K562 (cell line): ENCODE results near the gene RSBN1L. TPM values are rescaled to one million over a fixed set of nuclear protein-coding genes. Genes with fewer than 3 reads are reported as not detected.

Experiments used
- ATAC-seq: fragments of 200-7000 bp; cut with Tn5 transposase; 3 replicates; pipeline ENCODE4 v1.9.1; 2020; ENCODE audit warnings: moderate library complexity
- BruUV-seq: library from RNA; stranded (reverse); fragments of 400-500 nt; replicated peaks from 2 replicates; lab custom pipeline; 2021; lab: Mats Ljungman, UMichigan
- CTCF ChIA-PET: fragments of 300-600 bp; formaldehyde crosslinking; extraction: SDS; loops from one replicate; lab custom pipeline; 2021; ENCODE audit warnings: low intra/inter-chr PET ratio; lab: Yijun Ruan, JAX
- POLR2A ChIA-PET: fragments of 300-600, 350-650 bp; sonication (Branson Sonifier 250); formaldehyde crosslinking; extraction: SDS; loops from one replicate; lab custom pipeline; 2021; ENCODE audit warnings: antibody characterized with exemption, inconsistent platforms; lab: Yijun Ruan, JAX
- DNase-seq, 4 experiments: peaks; one replicate each; pipeline versions ENCODE4 v3.0.0 to v3.0.0-alpha.2; 2011 to 2018; ENCODE audit warnings: low spot score in 3 of 4, mixed read lengths in 3 of 4; ENCODE audit errors: extremely low read depth in 1 of 4
- FAIRE-seq: peaks from 2 replicates; lab custom pipeline; 2011; peaks lifted over from hg19 to GRCh38; lab: Jason Lieb, UNC
- H2AFZ ChIP-seq: 2 replicates; pipeline ENCODE4 v1.6.0; 2011; ENCODE audit warnings: low read depth, low read length, control low read depth, inconsistent platforms
- H3K27ac ChIP-seq: fragments of 200-600 bp; 3 replicates; pipeline ENCODE4 v1.8.0; 2011; ENCODE audit warnings: low read depth, mild to moderate bottlenecking, control low read depth, inconsistent platforms, low read length, moderate library complexity, mixed read lengths; ENCODE audit errors: extremely low read depth
- H3K27me3 ChIP-seq, 2 experiments: fragments of 300-600 bp in 1 of 2; 2 replicates in 1 of 2; 3 replicates in 1 of 2; pipeline versions ENCODE4 v1.6.0 to v1.8.0; 2011; ENCODE audit warnings: inconsistent platforms in 2 of 2, low read length in 2 of 2, mild to moderate bottlenecking in 1 of 2, mixed read lengths in 1 of 2, moderate library complexity in 1 of 2; ENCODE audit not compliant: control insufficient read depth in 2 of 2, insufficient read depth in 2 of 2
- H3K36me3 ChIP-seq: fragments of 300-600 bp; 3 replicates; pipeline ENCODE4 v1.8.0; 2011; ENCODE audit warnings: mild to moderate bottlenecking, low read length, inconsistent platforms; ENCODE audit not compliant: control insufficient read depth, insufficient read depth
- H3K4me1 ChIP-seq, 2 experiments: fragments of 200-600 bp in 1 of 2; replicated peaks in 1 of 2; 2 replicates in 1 of 2; 3 replicates in 1 of 2; pipeline versions ENCODE4 v1.5.1 to v1.8.0; 2011; ENCODE audit warnings: inconsistent platforms in 2 of 2, low read length in 2 of 2, mild to moderate bottlenecking in 1 of 2, mixed read lengths in 1 of 2, moderate library complexity in 1 of 2; ENCODE audit not compliant: control insufficient read depth in 2 of 2, insufficient read depth in 2 of 2
- H3K4me2 ChIP-seq: 2 replicates; pipeline ENCODE4 v1.6.1; 2011; ENCODE audit warnings: low read length, control low read depth, inconsistent platforms, mixed read lengths; ENCODE audit not compliant: insufficient read depth
- H3K4me3 ChIP-seq: fragments of 200-600 bp; sonication (generic), shearing (Covaris generic); 2 replicates; pipeline ENCODE4 v1.5.1; 2016; ENCODE audit warnings: control low read depth, inconsistent platforms
- H3K79me2 ChIP-seq: fragments of 200-600 bp; 3 replicates; pipeline ENCODE4 v1.8.0; 2011; ENCODE audit warnings: low read length, inconsistent platforms; ENCODE audit not compliant: control insufficient read depth, insufficient read depth
- H3K9ac ChIP-seq, 2 experiments: 2 replicates each; pipeline versions ENCODE4 v1.6.0 to v1.6.1; 2011; ENCODE audit warnings: low read depth in 2 of 2, low read length in 2 of 2, control low read depth in 1 of 2, inconsistent platforms in 1 of 2, mild to moderate bottlenecking in 1 of 2, mixed read lengths in 1 of 2; ENCODE audit not compliant: insufficient read depth in 1 of 2
- H3K9me1 ChIP-seq: one replicate; pipeline ENCODE4 v1.6.0; 2011; ENCODE audit warnings: inconsistent platforms, mild to moderate bottlenecking, low read length, moderate library complexity; ENCODE audit not compliant: control insufficient read depth, insufficient read depth
- H3K9me3 ChIP-seq: replicated peaks from 2 replicates; pipeline ENCODE4 v1.5.1; 2011; ENCODE audit warnings: low read depth, low read length, inconsistent platforms; ENCODE audit not compliant: control insufficient read depth, insufficient read depth
- H4K20me1 ChIP-seq: replicated peaks from 2 replicates; pipeline ENCODE4 v1.6.1; 2011; ENCODE audit warnings: low read length, inconsistent platforms, mixed read lengths; ENCODE audit not compliant: control insufficient read depth, insufficient read depth
- ATF3 ChIP-seq, 2 experiments: fragments of 450-650 bp in 1 of 2; sonication (generic) in 1 of 2; formaldehyde crosslinking in 1 of 2; IDR thresholded peaks in 1 of 2; conservative IDR thresholded peaks in 1 of 2; 2 replicates each; pipeline versions ENCODE4 v1.6.1 to v1.8.1; 2016 to 2023; ENCODE audit warnings: mild to moderate bottlenecking in 2 of 2, moderate library complexity in 2 of 2, inconsistent platforms in 1 of 2, missing genetic modification reagents in 1 of 2
- BACH1 ChIP-seq: fragments of 200-800 bp; sonication (Bioruptor generic); IDR thresholded peaks from 2 replicates; pipeline ENCODE4 v1.6.1; 2016; ENCODE audit warnings: missing genetic modification characterization, missing compliant biosample characterization
- BRD4 ChIP-seq: fragments of 200-600 bp; sonication (generic); IDR thresholded peaks from 2 replicates; pipeline ENCODE4 v1.6.1; 2017; ENCODE audit warnings: inconsistent platforms
- C11orf30 ChIP-seq: fragments of 450-650 bp; IDR thresholded peaks from 2 replicates; pipeline ENCODE4 v1.6.1; 2016; ENCODE audit warnings: low read depth, mild to moderate bottlenecking
- ETV5 ChIP-seq: sonication (generic); formaldehyde crosslinking; IDR thresholded peaks from 2 replicates; pipeline ENCODE4 v1.4.0; 2020; ENCODE audit warnings: low read depth, mild to moderate bottlenecking, missing genetic modification reagents
- FOSL1 ChIP-seq: fragments of 200-800 bp; sonication (Bioruptor generic); conservative IDR thresholded peaks from 2 replicates; pipeline ENCODE4 v1.6.1; 2016; ENCODE audit warnings: missing genetic modification characterization, missing compliant biosample characterization
- HMBOX1 ChIP-seq: sonication (generic); IDR thresholded peaks from 2 replicates; pipeline ENCODE4 v1.6.1; 2016
- HOMEZ ChIP-seq: fragments of 250-450 bp; sonication (Bioruptor Pico); IDR thresholded peaks from 2 replicates; pipeline ENCODE4 v1.4.0; 2020; ENCODE audit warnings: mild to moderate bottlenecking, moderate library complexity
- MAFF ChIP-seq: IDR thresholded peaks from 2 replicates; pipeline ENCODE4 v1.6.1; 2012; ENCODE audit warnings: low read length, improper control_type of control experiment
- MAFG ChIP-seq: fragments of 450-650 bp; conservative IDR thresholded peaks from 2 replicates; pipeline ENCODE4 v1.6.1; 2016; ENCODE audit warnings: missing genetic modification characterization, missing compliant biosample characterization
- MAFK ChIP-seq: IDR thresholded peaks from 2 replicates; pipeline ENCODE4 v1.6.1; 2011; ENCODE audit warnings: low read length, improper control_type of control experiment
- NFE2 ChIP-seq: IDR thresholded peaks from 2 replicates; pipeline ENCODE4 v1.6.1; 2014; ENCODE audit warnings: antibody characterized with exemption, low read depth
- POLR2A ChIP-seq: fragments of 450-650 bp; conservative IDR thresholded peaks from 2 replicates; pipeline ENCODE4 v1.6.1; 2016
- SREBF2 ChIP-seq: sonication (generic); formaldehyde crosslinking; IDR thresholded peaks from 2 replicates; pipeline ENCODE4 v1.4.0; 2020; ENCODE audit warnings: mild to moderate bottlenecking, missing genetic modification reagents
- TAF1 ChIP-seq: IDR thresholded peaks from 2 replicates; pipeline ENCODE4 v1.6.1; 2011; ENCODE audit warnings: mild to moderate bottlenecking, low read length, moderate library complexity; ENCODE audit not compliant: insufficient read depth, control insufficient read depth, severe bottlenecking; ENCODE audit errors: extremely low read depth
- ZBTB2 ChIP-seq: fragments of 450-650 bp; IDR thresholded peaks from 2 replicates; pipeline ENCODE4 v1.6.1; 2016; ENCODE audit warnings: antibody characterized with exemption
- ZNF316 ChIP-seq: fragments of 450-650 bp; IDR thresholded peaks from 2 replicates; pipeline ENCODE4 v1.6.1; 2016
- ZNF41 ChIP-seq: fragments of 250-450 bp; sonication (Bioruptor Pico); conservative IDR thresholded peaks from 2 replicates; pipeline ENCODE4 v1.4.0; 2020; ENCODE audit warnings: mild to moderate bottlenecking
- WGBS: fragments of 100-300 bp; shearing (Covaris generic); methylation state at CpG from one replicate; pipeline ENCODE4 v1.1.6; 2016; ENCODE audit warnings: low coverage, mixed read lengths; ENCODE audit not compliant: insufficient coverage; ENCODE audit errors: missing lambda C conversion rate; 5-methylcytosine and 5-hydroxymethylcytosine counted together
- in situ Hi-C: fragments of 300-500 bp; cut with MboI; formaldehyde crosslinking; loops from 4 replicates; pipeline ENCODE4 v1.15.0; 2018; ENCODE audit warnings: inconsistent platforms, mixed read lengths
- intact Hi-C: fragments of 100-400 bp; cut with micrococcal nuclease; formaldehyde crosslinking; loops from 2 replicates; pipeline ENCODE4 v1.14.2; 2022
- polyA plus RNA-seq, 8 experiments: library from polyadenylated mRNA; depleted of rRNA in 4 of 8; stranded (reverse) in 5 of 8; unstranded in 3 of 8; fragments of >200 nt; fragmentation: Nextera tagmentation in 2 of 8; fragmentation: Illumina TruSeq in 1 of 8; extraction: Ambion mirVana in 2 of 8; extraction: Trizol in 1 of 8; gene quantifications; 2 replicates each; pipeline versions ENCODE4 v1.2.1 to v1.2.3, GENCODE V29; 2011 to 2014; ENCODE audit warnings: inconsistent platforms in 1 of 8, missing spikeins in 1 of 8
- total RNA-seq, 7 experiments: library from RNA; depleted of rRNA in 6 of 7; stranded (reverse); fragments of >200 nt in 6 of 7; fragmentation: Illumina TruSeq in 2 of 7; extraction: Trizol in 2 of 7; gene quantifications; 2 replicates each; pipeline versions ENCODE4 v1.2.1 to v1.2.3, GENCODE V29; 2011 to 2021; ENCODE audit warnings: low replicate concordance in 1 of 7

RSBN1L gene
- total and polyA plus RNA-seq, 9 of the 15 experiments (the other 6 are each of a cell fraction or from before 2014, with no cell fraction given) = 6.2 to 35.2 (median 20.1) TPM

GRCh38 chr7:77831481-77831880 is 135.2 kb downstream of the RSBN1L start:
- peaks cover 90% of the 10 kb centered on the region for H3K79me2 ChIP-seq
- CTCF ChIA-PET = no interaction called here
- 37% methylated on average over 7 of the region's 7 CpGs for WGBS
- H3K4me2 ChIP-seq = peak overlapping the region; percentile 72
- no peak overlapping the region for H3K4me3 ChIP-seq
- H2AFZ ChIP-seq = no peak overlapping the region
- BruUV-seq = no TSS peak
- H3K36me3 ChIP-seq = peaks cover 10% of the 10 kb centered on the region; the same call in 2 of the 3 replicates
- H3K27ac ChIP-seq = peak overlapping the region; percentile 58
- in situ Hi-C loops = no loop called here
- no peak for FAIRE-seq
- H4K20me1 ChIP-seq = peaks cover 13% of the 10 kb centered on the region
- H3K9ac ChIP-seq = peak overlapping the region in 1 of 2 experiments; percentile 24; a peak in 1 of 4 replicates
- POLR2A ChIA-PET = interaction anchor here (0.6 to 1.7 kb wide), 5 partner anchors 9 to 327 kb away, joined by 3 to 5 read pairs (median 4); no protein-coding TSS in a partner anchor
- no peak for DNase-seq
- no peaks in the 10 kb centered on the region for H3K9me3 ChIP-seq
- TF ChIP-seq SREBF2 (0 out of 2 replicates have a peak, but pooled peaks have one; percentile 16), MAFF (peak; percentile 52; the same call in 1 of the 2 replicates), ETV5 (CRISPR knock-in tag) (0 out of 2 replicates have a peak, but pooled peaks have one; percentile 25), MAFK (peak; percentile 50), C11orf30 (peak; percentile 83), HOMEZ (CRISPR knock-in tag) (no peak), POLR2A (no peak), ATF3 (IDR thresholded peaks at IDR 0.05) (peak; percentile 56), ATF3 (CRISPR knock-in tag; conservative IDR thresholded peaks at IDR 0.05) (no peak), BRD4 (peak; percentile 57; the same call in 1 of the 2 replicates), NFE2 (0 out of 2 replicates have a peak, but pooled peaks have one; percentile 34), ZNF316 (peak; percentile 91), BACH1 (tag) (peak; percentile 28; the same call in 1 of the 2 replicates), TAF1 (no peak), HMBOX1 (peak; percentile 37; the same call in 1 of the 2 replicates), ZBTB2 (no peak), MAFG (tag) (peak; percentile 51; the same call in 1 of the 2 replicates), FOSL1 (peak; percentile 41; the same call in 1 of the 2 replicates), ZNF41 (no peak)
- H3K9me1 ChIP-seq = no peaks in the 10 kb centered on the region
- peaks cover 4 to 47% of the 10 kb centered on the region in 2 experiments; a peak in 4 of 5 replicates for H3K4me1 ChIP-seq
- H3K27me3 ChIP-seq = no peaks in the 10 kb centered on the region
- intact Hi-C loops = loop anchor here (5.0 kb wide), 1 partner anchor 71 kb away; no protein-coding TSS in a partner anchor
- ATAC-seq = peak; percentile 36
